GM12878 (cell line): Measurements from ENCODE around the gene ARL9.

Experiments
- BHLHE40 ChIP-seq, 2 experiments: fragments of 450-650 bp in 1 of 2; IDR thresholded peaks; 2 replicates each; pipeline ENCODE4 v1.6.1; 2011 to 2017; ENCODE audit warnings: low read depth in 2 of 2, borderline replicate concordance in 1 of 2, improper control_type of control experiment in 1 of 2, low read length in 1 of 2, mild to moderate bottlenecking in 1 of 2
- CBX5 ChIP-seq: sonication (generic); IDR thresholded peaks from 2 replicates; pipeline ENCODE4 v1.6.1; 2016; ENCODE audit warnings: low read depth, moderate library complexity, mild to moderate bottlenecking, inconsistent platforms
- CREB1 ChIP-seq: IDR thresholded peaks from 2 replicates; pipeline ENCODE4 v1.6.1; 2012; ENCODE audit warnings: low read depth, mild to moderate bottlenecking, inconsistent platforms
- CTCF ChIP-seq, 3 experiments: IDR thresholded peaks in 2 of 3; conservative IDR thresholded peaks in 1 of 3; 2 replicates each; pipeline ENCODE4 v1.5.1; 2011; ENCODE audit warnings: low read depth in 3 of 3, low read length in 3 of 3, mild to moderate bottlenecking in 3 of 3, control low read depth in 2 of 3, moderate library complexity in 2 of 3, inconsistent platforms in 1 of 3, mixed read lengths in 1 of 3; ENCODE audit not compliant: control insufficient read depth in 2 of 3, insufficient read depth in 1 of 3; ENCODE audit errors: extremely low read depth in 1 of 3
- EP300 ChIP-seq, 2 experiments: fragments of 150-350 bp in 1 of 2; IDR thresholded peaks; 2 replicates each; pipeline ENCODE4 v1.6.1; 2011 to 2012; ENCODE audit warnings: low read depth in 2 of 2, low read length in 2 of 2, borderline replicate concordance in 1 of 2, improper control_type of control experiment in 1 of 2, inconsistent platforms in 1 of 2; ENCODE audit not compliant: control insufficient read depth in 1 of 2
- FOXM1 ChIP-seq: IDR thresholded peaks from 2 replicates; pipeline ENCODE4 v1.6.1; 2012; ENCODE audit warnings: low read depth, mild to moderate bottlenecking, inconsistent platforms, low read length, moderate library complexity
- KAT2A ChIP-seq: conservative IDR thresholded peaks from 2 replicates; pipeline ENCODE4 v1.6.1; 2011; ENCODE audit warnings: low read depth, low read length; ENCODE audit not compliant: control insufficient read depth
- NFYB ChIP-seq: IDR thresholded peaks from 2 replicates; pipeline ENCODE4 v1.6.1; 2011; ENCODE audit warnings: low read depth, mild to moderate bottlenecking, low read length, improper control_type of control experiment, moderate library complexity; ENCODE audit not compliant: insufficient read depth
- PKNOX1 ChIP-seq: fragments of 450-650 bp; IDR thresholded peaks from 2 replicates; pipeline ENCODE4 v1.6.1; 2016; ENCODE audit warnings: mild to moderate bottlenecking
- RAD21 ChIP-seq: IDR thresholded peaks from 2 replicates; pipeline ENCODE4 v1.6.1; 2011; ENCODE audit warnings: mild to moderate bottlenecking, low read depth, low read length, moderate library complexity; ENCODE audit not compliant: insufficient read depth
- SIN3A ChIP-seq: IDR thresholded peaks from 2 replicates; pipeline ENCODE4 v1.6.1; 2012; ENCODE audit warnings: low read depth, low read length, improper control_type of control experiment
- SRF ChIP-seq, 2 experiments: IDR thresholded peaks; 2 replicates each; pipeline ENCODE4 v1.6.1; 2011; ENCODE audit warnings: low read depth in 2 of 2, low read length in 2 of 2, mild to moderate bottlenecking in 1 of 2, moderate library complexity in 1 of 2
- TF ChIP-seq, protein P1 (sequence below): IDR thresholded peaks from 2 replicates; pipeline ENCODE4 v1.6.1; 2012; ENCODE audit warnings: mild to moderate bottlenecking, low read depth, low read length
- TF ChIP-seq, protein P2 (sequence below): fragments of 450-650 bp; IDR thresholded peaks from 2 replicates; pipeline ENCODE4 v1.6.1; 2014; ENCODE audit warnings: mild to moderate bottlenecking

GRCh38 chr4:56537147-56537546, 31.6 kb downstream of the ARL9 start:
- TF ChIP-seq BHLHE40 (IDR thresholded peaks at IDR 0.05; ENCODE audit: borderline replicate concordance in 1 of 2, low read depth in 2 of 2, low read length in 1 of 2) (no peak), CREB1 (no peak), EP300 (IDR thresholded peaks at IDR 0.05; ENCODE audit: borderline replicate concordance in 1 of 2, control insufficient read depth in 1 of 2, low read depth in 2 of 2, low read length in 2 of 2) (no peak), SRF (IDR thresholded peaks at IDR 0.05; ENCODE audit: low read depth in 2 of 2, low read length in 2 of 2) (no peak), CTCF (IDR thresholded peaks at IDR 0.05 in 2 of 3, conservative IDR thresholded peaks at IDR 0.05 in 1 of 3; ENCODE audit: control insufficient read depth in 2 of 3, extremely low read depth in 1 of 3, insufficient read depth in 1 of 3, low read depth in 3 of 3, low read length in 3 of 3) (no peak), NFYB (no peak), KAT2A (no peak), CBX5 (no peak), RAD21 (no peak), SIN3A (no peak), PKNOX1 (no peak), FOXM1 (no peak)
- TF ChIP-seq, protein P1, sequence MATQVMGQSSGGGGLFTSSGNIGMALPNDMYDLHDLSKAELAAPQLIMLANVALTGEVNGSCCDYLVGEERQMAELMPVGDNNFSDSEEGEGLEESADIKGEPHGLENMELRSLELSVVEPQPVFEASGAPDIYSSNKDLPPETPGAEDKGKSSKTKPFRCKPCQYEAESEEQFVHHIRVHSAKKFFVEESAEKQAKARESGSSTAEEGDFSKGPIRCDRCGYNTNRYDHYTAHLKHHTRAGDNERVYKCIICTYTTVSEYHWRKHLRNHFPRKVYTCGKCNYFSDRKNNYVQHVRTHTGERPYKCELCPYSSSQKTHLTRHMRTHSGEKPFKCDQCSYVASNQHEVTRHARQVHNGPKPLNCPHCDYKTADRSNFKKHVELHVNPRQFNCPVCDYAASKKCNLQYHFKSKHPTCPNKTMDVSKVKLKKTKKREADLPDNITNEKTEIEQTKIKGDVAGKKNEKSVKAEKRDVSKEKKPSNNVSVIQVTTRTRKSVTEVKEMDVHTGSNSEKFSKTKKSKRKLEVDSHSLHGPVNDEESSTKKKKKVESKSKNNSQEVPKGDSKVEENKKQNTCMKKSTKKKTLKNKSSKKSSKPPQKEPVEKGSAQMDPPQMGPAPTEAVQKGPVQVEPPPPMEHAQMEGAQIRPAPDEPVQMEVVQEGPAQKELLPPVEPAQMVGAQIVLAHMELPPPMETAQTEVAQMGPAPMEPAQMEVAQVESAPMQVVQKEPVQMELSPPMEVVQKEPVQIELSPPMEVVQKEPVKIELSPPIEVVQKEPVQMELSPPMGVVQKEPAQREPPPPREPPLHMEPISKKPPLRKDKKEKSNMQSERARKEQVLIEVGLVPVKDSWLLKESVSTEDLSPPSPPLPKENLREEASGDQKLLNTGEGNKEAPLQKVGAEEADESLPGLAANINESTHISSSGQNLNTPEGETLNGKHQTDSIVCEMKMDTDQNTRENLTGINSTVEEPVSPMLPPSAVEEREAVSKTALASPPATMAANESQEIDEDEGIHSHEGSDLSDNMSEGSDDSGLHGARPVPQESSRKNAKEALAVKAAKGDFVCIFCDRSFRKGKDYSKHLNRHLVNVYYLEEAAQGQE: no peak
- TF ChIP-seq, protein P2, sequence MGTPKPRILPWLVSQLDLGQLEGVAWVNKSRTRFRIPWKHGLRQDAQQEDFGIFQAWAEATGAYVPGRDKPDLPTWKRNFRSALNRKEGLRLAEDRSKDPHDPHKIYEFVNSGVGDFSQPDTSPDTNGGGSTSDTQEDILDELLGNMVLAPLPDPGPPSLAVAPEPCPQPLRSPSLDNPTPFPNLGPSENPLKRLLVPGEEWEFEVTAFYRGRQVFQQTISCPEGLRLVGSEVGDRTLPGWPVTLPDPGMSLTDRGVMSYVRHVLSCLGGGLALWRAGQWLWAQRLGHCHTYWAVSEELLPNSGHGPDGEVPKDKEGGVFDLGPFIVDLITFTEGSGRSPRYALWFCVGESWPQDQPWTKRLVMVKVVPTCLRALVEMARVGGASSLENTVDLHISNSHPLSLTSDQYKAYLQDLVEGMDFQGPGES: no peak
